Liver (tissue), 9 donors: ENCODE data around the gene HMX3. TPM values are rescaled to one million over a fixed set of nuclear protein-coding genes. Genes with fewer than 3 reads are reported as not detected.

Experiments used
- DNase-seq: peaks from one replicate; pipeline ENCODE4 v3.0.0-alpha.2; 2017; ENCODE audit warnings: low spot score
- H3K27ac ChIP-seq, 2 donors: one replicate each; pipeline ENCODE4 v1.7.0; 2013; ENCODE audit warnings: inconsistent platforms in 2 of 2, low read length in 2 of 2, control low read depth in 1 of 2, low read depth in 1 of 2, mild to moderate bottlenecking in 1 of 2
- H3K27me3 ChIP-seq, 4 donors: one replicate each; pipeline versions ENCODE4 v1.6.1 to v1.7.0; 2013; ENCODE audit warnings: low read length in 3 of 4, inconsistent platforms in 1 of 4, mild to moderate bottlenecking in 1 of 4, moderate library complexity in 1 of 4; ENCODE audit not compliant: control insufficient read depth in 4 of 4, insufficient read depth in 4 of 4
- H3K36me3 ChIP-seq, 4 donors: one replicate each; pipeline versions ENCODE4 v1.6.1 to v1.7.0; 2013; ENCODE audit warnings: low read length in 3 of 4, mild to moderate bottlenecking in 3 of 4, low read depth in 1 of 4, moderate library complexity in 1 of 4; ENCODE audit not compliant: control insufficient read depth in 4 of 4, insufficient read depth in 3 of 4
- H3K4me1 ChIP-seq, 4 donors: one replicate each; pipeline versions ENCODE4 v1.6.1 to v1.7.0; 2013; ENCODE audit warnings: low read length in 3 of 4, mild to moderate bottlenecking in 3 of 4, moderate library complexity in 1 of 4; ENCODE audit not compliant: control insufficient read depth in 4 of 4, insufficient read depth in 4 of 4
- H3K4me3 ChIP-seq, 3 donors: one replicate each; pipeline versions ENCODE4 v1.6.1 to v1.7.0; 2013; ENCODE audit warnings: low read length in 3 of 3, control low read depth in 1 of 3, low read depth in 1 of 3, mild to moderate bottlenecking in 1 of 3
- H3K9ac ChIP-seq, 2 donors: one replicate each; pipeline ENCODE4 v1.7.0; 2013; ENCODE audit warnings: low read length in 2 of 2, mild to moderate bottlenecking in 2 of 2, moderate library complexity in 2 of 2, control low read depth in 1 of 2, low read depth in 1 of 2
- H3K9me3 ChIP-seq, 4 donors: one replicate each; pipeline versions ENCODE4 v1.6.1 to v1.7.0; 2013; ENCODE audit warnings: low read length in 3 of 4; ENCODE audit not compliant: control insufficient read depth in 4 of 4
- EGR1 ChIP-seq, 2 donors: IDR thresholded peaks; 2 replicates each; pipeline ENCODE4 v1.6.1; 2016 to 2018; ENCODE audit warnings: antibody characterized with exemption in 2 of 2, low read depth in 2 of 2
- FOXA1 ChIP-seq: IDR thresholded peaks from 2 replicates; pipeline ENCODE4 v1.6.1; 2016; ENCODE audit warnings: antibody characterized with exemption
- FOXA2 ChIP-seq: IDR thresholded peaks from 2 replicates; pipeline ENCODE4 v1.6.1; 2016; ENCODE audit warnings: antibody characterized with exemption
- GABPA ChIP-seq, 2 donors: IDR thresholded peaks in 1 of 2; conservative IDR thresholded peaks in 1 of 2; 2 replicates each; pipeline ENCODE4 v1.6.1; 2016; ENCODE audit warnings: antibody characterized with exemption in 2 of 2, mild to moderate bottlenecking in 1 of 2, moderate library complexity in 1 of 2
- HNF4A ChIP-seq, 2 donors: conservative IDR thresholded peaks; 2 replicates each; pipeline ENCODE4 v1.6.1; 2016; ENCODE audit warnings: antibody characterized with exemption in 2 of 2, mild to moderate bottlenecking in 2 of 2
- HNF4G ChIP-seq: IDR thresholded peaks from 2 replicates; pipeline ENCODE4 v1.6.1; 2016; ENCODE audit warnings: antibody characterized with exemption
- JUND ChIP-seq, 2 donors: IDR thresholded peaks; 2 replicates each; pipeline ENCODE4 v1.6.1; 2016; ENCODE audit warnings: antibody characterized with exemption in 2 of 2
- NR2F2 ChIP-seq: IDR thresholded peaks from 2 replicates; pipeline ENCODE4 v1.6.1; 2016; ENCODE audit warnings: antibody characterized with exemption
- RAD21 ChIP-seq, 2 donors: IDR thresholded peaks; 2 replicates each; pipeline ENCODE4 v1.6.1; 2016; ENCODE audit warnings: antibody characterized with exemption in 2 of 2, mild to moderate bottlenecking in 2 of 2
- RXRA ChIP-seq, 2 donors: IDR thresholded peaks; 2 replicates each; pipeline ENCODE4 v1.6.1; 2017 to 2018; ENCODE audit warnings: antibody characterized with exemption in 2 of 2, mild to moderate bottlenecking in 1 of 2
- SP1 ChIP-seq: IDR thresholded peaks from 2 replicates; pipeline ENCODE4 v1.6.1; 2018; ENCODE audit warnings: antibody characterized with exemption, mild to moderate bottlenecking
- YY1 ChIP-seq: IDR thresholded peaks from 2 replicates; pipeline ENCODE4 v1.6.1; 2016; ENCODE audit warnings: antibody characterized with exemption, mild to moderate bottlenecking
- WGBS: extraction: QIAGEN DNeasy Blood & Tissue Kit; methylation state at CpG from one replicate; pipeline ENCODE4 v1.1.7; 2013; 5-methylcytosine and 5-hydroxymethylcytosine counted together
- polyA plus RNA-seq, 2 donors: library from polyadenylated mRNA; stranded (reverse) in 1 of 2; unstranded in 1 of 2; fragments of 200-250 nt in 1 of 2; fragments of >200 nt in 1 of 2; fragmentation: Nextera tagmentation in 1 of 2; extraction: Ambion mirVana in 1 of 2; gene quantifications; one replicate each; pipeline versions ENCODE4 v1.2.1 to v1.2.3, GENCODE V29; 2013 to 2015
- total RNA-seq, 2 donors: library from RNA; depleted of rRNA; stranded (reverse); fragments of >200 nt; gene quantifications; one replicate each; pipeline ENCODE4 v1.2.3, GENCODE V29; 2014
- TF ChIP-seq, protein P1 (sequence below): IDR thresholded peaks from 2 replicates; pipeline ENCODE4 v1.6.1; 2016; ENCODE audit warnings: antibody characterized with exemption
- TF ChIP-seq, protein P2 (sequence below): fragments of 150-350 bp; IDR thresholded peaks from 2 replicates; pipeline ENCODE4 v1.5.1; 2017; ENCODE audit warnings: improper control_type of control experiment, low read depth, low read length; ENCODE audit not compliant: missing input control
- TF ChIP-seq, protein P3 (sequence below): IDR thresholded peaks from 2 replicates; pipeline ENCODE4 v1.6.1; 2016; ENCODE audit warnings: antibody characterized with exemption
- TF ChIP-seq, protein P4 (sequence below): IDR thresholded peaks from 2 replicates; pipeline ENCODE4 v1.6.1; 2016; ENCODE audit warnings: antibody characterized with exemption
- donor health status: healthy.
- donor health status: healthy.
- donor health status: healthy.
- donor health status: healthy.
- donor health status: healthy.

The HMX3 gene
- total and polyA plus RNA-seq, 4 donors = not detected

DNA sequence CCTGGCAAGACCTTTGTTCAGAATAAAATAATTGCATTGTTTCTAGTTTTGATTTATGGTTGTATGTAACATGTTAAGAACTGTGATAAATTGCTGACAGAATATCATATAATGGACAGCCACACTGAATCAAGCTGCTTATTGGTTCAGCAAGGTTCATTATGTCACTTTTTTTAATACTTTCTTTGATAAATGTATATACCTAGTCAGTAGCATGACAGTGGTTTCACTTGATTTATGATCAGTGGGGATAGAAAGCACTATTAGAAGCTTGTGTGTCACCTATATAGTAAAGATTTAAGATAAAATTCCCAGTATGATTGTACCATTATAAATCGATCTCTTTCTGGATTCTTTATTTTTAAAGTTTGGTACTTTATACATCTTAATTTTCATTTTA is 22.9 kb downstream of the HMX3 start:
- Histone ChIP-seq H3K27me3 (no peaks in the 10 kb centered on the region), H3K4me1 (peaks cover 0 to 18% (median 11%) of the 10 kb centered on the region in 4 donors), H3K4me3 (no peak overlapping the region), H3K36me3 (peaks cover 4 to 43% (median 35%) of the 10 kb centered on the region in 4 donors), H3K9me3 (no peaks in the 10 kb centered on the region), H3K9ac (no peak overlapping the region), H3K27ac (no peak overlapping the region)
- no peak for DNase-seq
- TF ChIP-seq YY1 = no peak
- TF ChIP-seq RAD21 (IDR thresholded peaks at IDR 0.05) = no peak
- TF ChIP-seq FOXA1 = no peak
- no peak for TF ChIP-seq EGR1 (IDR thresholded peaks at IDR 0.05; ENCODE audit: low read depth in 2 of 2)
- TF ChIP-seq JUND (IDR thresholded peaks at IDR 0.05) = no peak
- TF ChIP-seq, protein P1, sequence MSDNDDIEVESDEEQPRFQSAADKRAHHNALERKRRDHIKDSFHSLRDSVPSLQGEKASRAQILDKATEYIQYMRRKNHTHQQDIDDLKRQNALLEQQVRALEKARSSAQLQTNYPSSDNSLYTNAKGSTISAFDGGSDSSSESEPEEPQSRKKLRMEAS = no peak
- TF ChIP-seq FOXA2 = no peak
- no peak for TF ChIP-seq NR2F2
- WGBS = 96% methylated on average over 1 of the region's 1 CpG

DNA sequence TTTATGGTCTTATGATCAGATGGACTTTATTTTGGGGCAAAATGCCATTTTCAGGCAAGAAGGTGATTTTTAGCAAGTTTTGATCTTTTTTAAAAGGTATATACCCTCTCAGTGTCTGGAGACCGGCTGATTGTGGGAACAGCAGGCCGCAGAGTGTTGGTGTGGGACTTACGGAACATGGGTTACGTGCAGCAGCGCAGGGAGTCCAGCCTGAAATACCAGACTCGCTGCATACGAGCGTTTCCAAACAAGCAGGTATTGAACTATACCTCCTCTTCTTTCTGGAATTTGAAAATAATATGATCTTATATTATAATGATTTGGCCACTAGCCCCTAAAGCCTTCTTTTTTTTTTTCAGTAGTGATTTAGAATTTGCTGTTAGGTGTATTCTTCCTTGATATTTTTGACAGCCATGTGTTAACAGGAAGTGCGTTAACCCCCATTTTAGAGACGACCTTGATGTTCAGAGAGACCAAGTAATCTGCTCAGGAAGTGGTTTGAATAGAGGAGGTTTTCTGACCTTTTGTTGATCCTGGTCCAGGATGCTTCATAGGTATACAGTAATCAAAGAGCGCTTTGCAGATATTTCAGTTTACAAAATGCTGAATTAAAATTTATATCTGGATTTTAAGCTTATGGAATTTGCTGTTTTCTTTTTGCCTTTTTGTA is 24.7 kb downstream of the HMX3 start:
- no peak overlapping the region for H3K27ac ChIP-seq
- no peak overlapping the region for H3K9ac ChIP-seq
- 90% methylated on average over 11 of the region's 11 CpGs for WGBS
- no peak for TF ChIP-seq GABPA (IDR thresholded peaks at IDR 0.05 in 1 of 2, conservative IDR thresholded peaks at IDR 0.05 in 1 of 2)
- TF ChIP-seq NR2F2 = no peak
- no peak for TF ChIP-seq FOXA1
- TF ChIP-seq RAD21 (IDR thresholded peaks at IDR 0.05) = no peak
- TF ChIP-seq, protein P2, sequence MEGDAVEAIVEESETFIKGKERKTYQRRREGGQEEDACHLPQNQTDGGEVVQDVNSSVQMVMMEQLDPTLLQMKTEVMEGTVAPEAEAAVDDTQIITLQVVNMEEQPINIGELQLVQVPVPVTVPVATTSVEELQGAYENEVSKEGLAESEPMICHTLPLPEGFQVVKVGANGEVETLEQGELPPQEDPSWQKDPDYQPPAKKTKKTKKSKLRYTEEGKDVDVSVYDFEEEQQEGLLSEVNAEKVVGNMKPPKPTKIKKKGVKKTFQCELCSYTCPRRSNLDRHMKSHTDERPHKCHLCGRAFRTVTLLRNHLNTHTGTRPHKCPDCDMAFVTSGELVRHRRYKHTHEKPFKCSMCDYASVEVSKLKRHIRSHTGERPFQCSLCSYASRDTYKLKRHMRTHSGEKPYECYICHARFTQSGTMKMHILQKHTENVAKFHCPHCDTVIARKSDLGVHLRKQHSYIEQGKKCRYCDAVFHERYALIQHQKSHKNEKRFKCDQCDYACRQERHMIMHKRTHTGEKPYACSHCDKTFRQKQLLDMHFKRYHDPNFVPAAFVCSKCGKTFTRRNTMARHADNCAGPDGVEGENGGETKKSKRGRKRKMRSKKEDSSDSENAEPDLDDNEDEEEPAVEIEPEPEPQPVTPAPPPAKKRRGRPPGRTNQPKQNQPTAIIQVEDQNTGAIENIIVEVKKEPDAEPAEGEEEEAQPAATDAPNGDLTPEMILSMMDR = no peak
- no peak for TF ChIP-seq JUND (IDR thresholded peaks at IDR 0.05)
- no peak for TF ChIP-seq FOXA2
- no peak for TF ChIP-seq RXRA (IDR thresholded peaks at IDR 0.05)
- no peak for TF ChIP-seq HNF4A (conservative IDR thresholded peaks at IDR 0.05)
- no peaks in the 10 kb centered on the region for H3K27me3 ChIP-seq
- H3K36me3 ChIP-seq = peaks cover 4 to 52% (median 42%) of the 10 kb centered on the region in 4 donors
- no peak for DNase-seq
- H3K4me1 ChIP-seq = peaks cover 0 to 9% (median 4%) of the 10 kb centered on the region in 4 donors
- H3K4me3 ChIP-seq = no peak overlapping the region
- H3K9me3 ChIP-seq = no peaks in the 10 kb centered on the region

DNA sequence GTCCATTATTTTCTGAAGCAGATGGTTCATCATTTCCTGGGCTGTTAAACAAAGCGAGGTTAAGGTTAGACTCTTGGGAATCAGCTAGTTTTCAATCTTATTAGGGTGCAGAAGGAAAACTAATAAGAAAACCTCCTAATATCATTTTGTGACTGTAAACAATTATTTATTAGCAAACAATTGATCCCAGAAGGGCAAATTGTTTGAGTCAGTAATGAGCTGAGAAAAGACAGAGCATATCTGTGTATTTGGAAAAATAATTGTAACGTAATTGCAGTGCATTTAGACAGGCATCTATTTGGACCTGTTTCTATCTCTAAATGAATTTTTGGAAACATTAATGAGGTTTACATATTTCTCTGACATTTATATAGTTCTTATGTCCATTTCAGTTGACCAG is 28.5 kb downstream of the HMX3 start:
- peaks cover 9 to 42% (median 38%) of the 10 kb centered on the region in 4 donors for H3K36me3 ChIP-seq
- no peak for TF ChIP-seq HNF4A (conservative IDR thresholded peaks at IDR 0.05)
- no peak for TF ChIP-seq FOXA2
- no peak for TF ChIP-seq GABPA (IDR thresholded peaks at IDR 0.05 in 1 of 2, conservative IDR thresholded peaks at IDR 0.05 in 1 of 2)
- TF ChIP-seq EGR1 (IDR thresholded peaks at IDR 0.05; ENCODE audit: low read depth in 2 of 2) = no peak
- TF ChIP-seq YY1 = no peak
- TF ChIP-seq, protein P1 = no peak
- TF ChIP-seq RAD21 (IDR thresholded peaks at IDR 0.05) = no peak
- TF ChIP-seq HNF4G = no peak
- TF ChIP-seq, protein P3, sequence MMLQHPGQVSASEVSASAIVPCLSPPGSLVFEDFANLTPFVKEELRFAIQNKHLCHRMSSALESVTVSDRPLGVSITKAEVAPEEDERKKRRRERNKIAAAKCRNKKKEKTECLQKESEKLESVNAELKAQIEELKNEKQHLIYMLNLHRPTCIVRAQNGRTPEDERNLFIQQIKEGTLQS = no peak
- TF ChIP-seq, protein P4, sequence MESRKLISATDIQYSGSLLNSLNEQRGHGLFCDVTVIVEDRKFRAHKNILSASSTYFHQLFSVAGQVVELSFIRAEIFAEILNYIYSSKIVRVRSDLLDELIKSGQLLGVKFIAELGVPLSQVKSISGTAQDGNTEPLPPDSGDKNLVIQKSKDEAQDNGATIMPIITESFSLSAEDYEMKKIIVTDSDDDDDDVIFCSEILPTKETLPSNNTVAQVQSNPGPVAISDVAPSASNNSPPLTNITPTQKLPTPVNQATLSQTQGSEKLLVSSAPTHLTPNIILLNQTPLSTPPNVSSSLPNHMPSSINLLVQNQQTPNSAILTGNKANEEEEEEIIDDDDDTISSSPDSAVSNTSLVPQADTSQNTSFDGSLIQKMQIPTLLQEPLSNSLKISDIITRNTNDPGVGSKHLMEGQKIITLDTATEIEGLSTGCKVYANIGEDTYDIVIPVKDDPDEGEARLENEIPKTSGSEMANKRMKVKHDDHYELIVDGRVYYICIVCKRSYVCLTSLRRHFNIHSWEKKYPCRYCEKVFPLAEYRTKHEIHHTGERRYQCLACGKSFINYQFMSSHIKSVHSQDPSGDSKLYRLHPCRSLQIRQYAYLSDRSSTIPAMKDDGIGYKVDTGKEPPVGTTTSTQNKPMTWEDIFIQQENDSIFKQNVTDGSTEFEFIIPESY = no peak
- TF ChIP-seq SP1 = no peak
- no peaks in the 10 kb centered on the region for H3K27me3 ChIP-seq
- H3K27ac ChIP-seq = no peak overlapping the region
- 97% methylated on average over 2 of the region's 2 CpGs for WGBS
- H3K4me3 ChIP-seq = no peak overlapping the region
- H3K9ac ChIP-seq = no peak overlapping the region
- no peak for DNase-seq
- no peaks in the 10 kb centered on the region for H3K4me1 ChIP-seq
- H3K9me3 ChIP-seq = no peaks in the 10 kb centered on the region
